Hepatocyte (in vitro differentiated cells): ENCODE measurements around the gene ADAMTS20. TPM values are rescaled to one million over a fixed set of nuclear protein-coding genes. Genes with fewer than 3 reads are reported as not detected.

Experiments used
- DNase-seq: peaks from one replicate; pipeline ENCODE4 v3.0.0-alpha.2; 2016; ENCODE audit warnings: low spot score
- H2AFZ ChIP-seq: fragments of 200-600 bp; sonication (generic); 2 replicates; pipeline ENCODE4 v1.6.0; 2016; ENCODE audit warnings: antibody characterized with exemption, mild to moderate bottlenecking
- H3K27ac ChIP-seq: fragments of 200-600 bp; sonication (generic); 2 replicates; pipeline ENCODE4 v1.5.1; 2016; ENCODE audit warnings: mild to moderate bottlenecking
- H3K27me3 ChIP-seq: fragments of 200-600 bp; sonication (generic); 2 replicates; pipeline ENCODE4 v1.6.1; 2016
- H3K36me3 ChIP-seq: fragments of 200-600 bp; sonication (generic); replicated peaks from 2 replicates; pipeline ENCODE4 v1.5.1; 2016; ENCODE audit warnings: low read depth; ENCODE audit not compliant: insufficient read depth
- H3K4me1 ChIP-seq: fragments of 200-600 bp; sonication (generic); 2 replicates; pipeline ENCODE4 v1.5.1; 2016; ENCODE audit warnings: mild to moderate bottlenecking, moderate library complexity; ENCODE audit not compliant: insufficient read depth
- H3K4me2 ChIP-seq: fragments of 200-600 bp; sonication (generic); 2 replicates; pipeline ENCODE4 v1.6.0; 2016
- H3K4me3 ChIP-seq: fragments of 200-600 bp; sonication (generic); 2 replicates; pipeline ENCODE4 v1.5.1; 2016; ENCODE audit warnings: mild to moderate bottlenecking
- H3K79me2 ChIP-seq: fragments of 200-600 bp; sonication (generic); 2 replicates; pipeline ENCODE4 v1.6.0; 2017; ENCODE audit warnings: mild to moderate bottlenecking
- H3K9me2 ChIP-seq: fragments of 200-600 bp; sonication (generic); replicated peaks from 2 replicates; pipeline ENCODE4 v1.6.0; 2017; ENCODE audit warnings: mild to moderate bottlenecking; ENCODE audit not compliant: insufficient read depth
- H3K9me3 ChIP-seq: fragments of 200-600 bp; sonication (generic); 2 replicates; pipeline ENCODE4 v1.5.1; 2016; ENCODE audit warnings: low read depth, mild to moderate bottlenecking
- H4K20me1 ChIP-seq: fragments of 200-600 bp; sonication (generic); 2 replicates; pipeline ENCODE4 v1.6.0; 2016; ENCODE audit warnings: mild to moderate bottlenecking; ENCODE audit not compliant: insufficient read depth, poor library complexity, severe bottlenecking
- EZH2 ChIP-seq: fragments of 200-600 bp; sonication (generic); IDR thresholded peaks from 2 replicates; pipeline ENCODE4 v1.6.1; 2016; ENCODE audit warnings: antibody characterized with exemption, mild to moderate bottlenecking, borderline replicate concordance
- EZH2phosphoT487 ChIP-seq: fragments of 200-600 bp; sonication (generic); IDR thresholded peaks from one replicate; pipeline ENCODE4 v1.6.1; 2018; ENCODE audit warnings: antibody characterized with exemption, mild to moderate bottlenecking, low read depth, moderate library complexity; ENCODE audit not compliant: unreplicated experiment, severe bottlenecking
- WGBS: methylation state at CpG from one replicate; pipeline ENCODE4 v1.1.6; 2016; ENCODE audit warnings: low lambda C conversion rate; ENCODE audit errors: missing lambda C conversion rate; 5-methylcytosine and 5-hydroxymethylcytosine counted together
- polyA plus RNA-seq: library from polyadenylated mRNA; unstranded; fragments of >200 nt; fragmentation: Nextera tagmentation; extraction: Ambion mirVana; gene quantifications from 2 replicates; pipeline ENCODE4 v1.2.1, GENCODE V29; 2016
- total RNA-seq: library from RNA; depleted of rRNA; stranded (reverse); fragments of >200 nt; gene quantifications from 2 replicates; pipeline ENCODE4 v1.2.3, GENCODE V29; 2014
- TF ChIP-seq, protein P1 (sequence below): fragments of 200-600 bp; sonication (generic); IDR thresholded peaks from 2 replicates; pipeline ENCODE4 v1.5.1; 2016; ENCODE audit warnings: antibody characterized with exemption, mild to moderate bottlenecking; ENCODE audit not compliant: poor library complexity

Gene ADAMTS20
- total and polyA plus RNA-seq, 2 experiments from 2014 or later = 0.47 to 1.2 TPM

DNA sequence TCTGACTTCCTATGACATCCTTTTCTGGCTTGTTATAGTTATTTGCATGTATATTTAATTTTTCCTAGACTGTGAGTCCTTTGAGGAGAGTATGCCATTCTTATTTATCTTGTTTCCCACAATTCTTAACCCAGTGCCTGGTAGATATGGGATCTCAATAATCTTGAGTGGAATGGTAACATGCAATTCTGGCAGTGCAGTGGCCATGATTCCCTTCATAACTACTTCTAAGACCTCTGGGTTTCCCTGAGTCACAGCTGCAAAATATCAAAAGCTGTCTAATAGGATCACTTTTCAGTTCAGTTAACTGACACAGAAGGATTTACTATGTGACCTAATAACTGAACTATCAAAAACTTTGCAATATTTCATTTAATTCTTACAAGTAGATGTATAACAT lies 135.0 kb downstream of the ADAMTS20 start:
- Histone ChIP-seq H3K79me2 (no peaks in the 10 kb centered on the region), H4K20me1 (no peaks in the 10 kb centered on the region), H2AFZ (no peak overlapping the region), H3K9me2 (no peaks in the 10 kb centered on the region), H3K36me3 (no peaks in the 10 kb centered on the region), H3K4me3 (no peak overlapping the region), H3K4me2 (no peak overlapping the region), H3K9me3 (no peaks in the 10 kb centered on the region), H3K27ac (no peak overlapping the region), H3K4me1 (no peaks in the 10 kb centered on the region), H3K27me3 (no peaks in the 10 kb centered on the region)
- DNase-seq = no peak
- no peak for TF ChIP-seq EZH2phosphoT487
- TF ChIP-seq, protein P1, sequence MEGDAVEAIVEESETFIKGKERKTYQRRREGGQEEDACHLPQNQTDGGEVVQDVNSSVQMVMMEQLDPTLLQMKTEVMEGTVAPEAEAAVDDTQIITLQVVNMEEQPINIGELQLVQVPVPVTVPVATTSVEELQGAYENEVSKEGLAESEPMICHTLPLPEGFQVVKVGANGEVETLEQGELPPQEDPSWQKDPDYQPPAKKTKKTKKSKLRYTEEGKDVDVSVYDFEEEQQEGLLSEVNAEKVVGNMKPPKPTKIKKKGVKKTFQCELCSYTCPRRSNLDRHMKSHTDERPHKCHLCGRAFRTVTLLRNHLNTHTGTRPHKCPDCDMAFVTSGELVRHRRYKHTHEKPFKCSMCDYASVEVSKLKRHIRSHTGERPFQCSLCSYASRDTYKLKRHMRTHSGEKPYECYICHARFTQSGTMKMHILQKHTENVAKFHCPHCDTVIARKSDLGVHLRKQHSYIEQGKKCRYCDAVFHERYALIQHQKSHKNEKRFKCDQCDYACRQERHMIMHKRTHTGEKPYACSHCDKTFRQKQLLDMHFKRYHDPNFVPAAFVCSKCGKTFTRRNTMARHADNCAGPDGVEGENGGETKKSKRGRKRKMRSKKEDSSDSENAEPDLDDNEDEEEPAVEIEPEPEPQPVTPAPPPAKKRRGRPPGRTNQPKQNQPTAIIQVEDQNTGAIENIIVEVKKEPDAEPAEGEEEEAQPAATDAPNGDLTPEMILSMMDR = no peak
- no peak for TF ChIP-seq EZH2

DNA sequence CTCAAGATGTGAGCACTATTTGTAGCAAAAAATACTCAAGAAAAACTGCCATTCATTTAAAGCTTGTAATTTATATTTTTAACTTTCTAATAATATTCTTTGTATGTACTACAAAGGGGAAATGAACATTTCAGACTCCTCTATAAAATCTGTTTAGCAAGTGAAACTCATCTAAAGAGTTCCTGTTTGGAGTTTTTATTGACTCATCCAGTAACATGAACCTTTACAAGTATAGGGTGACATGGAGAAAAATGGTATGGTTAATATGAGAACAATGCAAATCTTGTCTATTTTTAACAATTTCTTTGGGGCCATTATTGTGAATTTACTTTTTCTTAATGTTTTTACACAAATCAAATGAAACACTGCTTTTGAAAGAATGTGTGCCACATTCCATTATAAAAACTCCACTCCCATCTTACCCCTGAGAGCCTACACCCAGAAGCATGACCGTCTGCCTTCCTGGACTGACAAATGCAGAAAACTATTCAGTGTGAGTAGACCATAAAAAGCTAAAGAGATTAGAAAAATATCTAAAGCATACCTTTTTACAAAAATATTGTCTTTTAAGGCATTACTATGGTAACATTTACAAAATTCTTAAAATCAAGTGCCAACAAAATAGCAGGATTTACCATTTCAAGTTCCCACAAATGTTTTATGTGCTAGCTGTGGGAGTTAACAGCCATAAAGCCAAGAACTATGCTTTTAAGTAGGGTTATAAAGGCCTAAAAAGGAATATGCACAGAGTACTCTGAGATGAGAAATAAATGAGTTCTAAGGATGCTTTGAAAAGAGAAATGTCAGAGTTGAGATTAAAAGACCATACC lies 144.0 kb downstream of the ADAMTS20 start:
- Histone ChIP-seq H3K9me3 (no peaks in the 10 kb centered on the region), H3K4me2 (no peak overlapping the region), H3K27ac (no peak overlapping the region), H3K9me2 (no peaks in the 10 kb centered on the region), H2AFZ (no peak overlapping the region), H3K27me3 (no peaks in the 10 kb centered on the region), H3K4me1 (no peaks in the 10 kb centered on the region), H3K79me2 (no peaks in the 10 kb centered on the region), H4K20me1 (no peaks in the 10 kb centered on the region), H3K4me3 (no peak overlapping the region), H3K36me3 (no peaks in the 10 kb centered on the region)
- WGBS = 31% methylated on average over 1 of the region's 1 CpG
- TF ChIP-seq, protein P1 = no peak
- no peak for TF ChIP-seq EZH2phosphoT487
- no peak for TF ChIP-seq EZH2
- no peak for DNase-seq

DNA sequence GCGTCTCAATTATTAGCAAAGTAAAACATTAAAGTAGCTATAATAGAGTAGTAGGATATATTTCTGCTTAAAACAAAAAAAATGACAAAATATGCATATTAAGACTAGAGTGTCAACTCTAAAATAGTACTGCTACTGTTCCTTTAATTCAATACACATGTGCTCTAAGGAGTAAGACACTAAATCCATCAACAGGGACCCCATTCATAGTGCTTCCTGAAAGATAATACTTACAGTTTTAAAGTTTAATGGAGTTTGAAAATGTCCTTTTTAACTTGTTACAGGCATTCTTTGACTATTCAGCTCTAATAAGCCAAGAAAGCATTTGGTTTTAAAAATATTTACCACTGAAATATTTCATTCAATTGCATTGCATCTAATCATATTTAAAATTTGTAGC lies 145.2 kb downstream of the ADAMTS20 start:
- Histone ChIP-seq H3K9me2 (no peaks in the 10 kb centered on the region), H3K27ac (no peak overlapping the region), H2AFZ (no peak overlapping the region), H3K4me1 (no peaks in the 10 kb centered on the region), H3K4me2 (no peak overlapping the region), H3K4me3 (no peak overlapping the region), H3K27me3 (no peaks in the 10 kb centered on the region), H4K20me1 (no peaks in the 10 kb centered on the region), H3K9me3 (no peaks in the 10 kb centered on the region), H3K79me2 (no peaks in the 10 kb centered on the region), H3K36me3 (no peaks in the 10 kb centered on the region)
- WGBS = 73% methylated on average over 1 of the region's 1 CpG
- DNase-seq = no peak
- TF ChIP-seq EZH2phosphoT487 = no peak
- TF ChIP-seq, protein P1 = no peak
- no peak for TF ChIP-seq EZH2
